H1 (cell line): Measurements from ENCODE around the gene ADAMTS17. TPM values are rescaled to one million over a fixed set of nuclear protein-coding genes. Genes with fewer than 3 reads are reported as not detected.

Experiments used
- BACH1 ChIP-seq: IDR thresholded peaks from 2 replicates; pipeline ENCODE4 v1.6.1; 2012; ENCODE audit warnings: low read length, improper control_type of control experiment
- CHD2 ChIP-seq: IDR thresholded peaks from 2 replicates; pipeline ENCODE4 v1.6.1; 2012; ENCODE audit warnings: low read length, improper control_type of control experiment
- CHD7 ChIP-seq: fragments of 300-600 bp; sonication (generic); IDR thresholded peaks from 2 replicates; pipeline ENCODE4 v1.7.1; 2012; ENCODE audit warnings: low read length, moderate library complexity, mild to moderate bottlenecking, inconsistent platforms; ENCODE audit not compliant: insufficient replicate concordance
- EP300 ChIP-seq, 2 experiments: IDR thresholded peaks; 1 replicate in 1 of 2; 2 replicates in 1 of 2; pipeline ENCODE4 v1.6.1; 2011 to 2012; ENCODE audit warnings: low read depth in 2 of 2, low read length in 2 of 2, mild to moderate bottlenecking in 2 of 2, borderline replicate concordance in 1 of 2, inconsistent platforms in 1 of 2, moderate library complexity in 1 of 2
- GTF2F1 ChIP-seq: IDR thresholded peaks from 2 replicates; pipeline ENCODE4 v1.6.1; 2012; ENCODE audit warnings: low read depth, low read length, improper control_type of control experiment, borderline replicate concordance
- HDAC6 ChIP-seq: IDR thresholded peaks from one replicate; pipeline ENCODE4 v1.7.1; 2012; ENCODE audit warnings: low read depth, mild to moderate bottlenecking, inconsistent platforms, low read length, moderate library complexity
- SP4 ChIP-seq: IDR thresholded peaks from 2 replicates; pipeline ENCODE4 v1.6.1; 2012; ENCODE audit warnings: low read length, inconsistent platforms
- TCF12 ChIP-seq: IDR thresholded peaks from 2 replicates; pipeline ENCODE4 v1.6.1; 2011; ENCODE audit warnings: low read depth, mild to moderate bottlenecking, low read length
- polyA plus RNA-seq, 7 experiments: library from polyadenylated mRNA; depleted of rRNA in 3 of 7; stranded (reverse) in 5 of 7; unstranded in 2 of 7; fragments of >200 nt in 5 of 7; fragments of 200-250 nt in 2 of 7; gene quantifications; 1 replicate in 5 of 7; 2 replicates in 1 of 7; 4 replicates in 1 of 7; pipeline versions ENCODE4 v1.2.1 to v1.2.3, GENCODE V29; 2011 to 2013; ENCODE audit warnings: missing spikeins in 2 of 7, mixed read lengths in 2 of 7
- total RNA-seq: library from RNA; stranded (reverse); fragmentation: NEBNext Ultra II Directional; extraction: Animal tissue kit (Norgen Biotek cat#: 25700); gene quantifications from 2 replicates; pipeline ENCODE4 v1.2.1, GENCODE V29; 2021

The ADAMTS17 gene
- total and polyA plus RNA-seq, 2 of the 8 experiments (the other 6 are each of a cell fraction or from before 2014, with no cell fraction given), result 0.51 to 1.7 TPM

GRCh38 chr15:100078511-100079220 lies 263.1 kb downstream of the ADAMTS17 start (continued):
- TF ChIP-seq CHD7, result no peak
- no peak for TF ChIP-seq CHD2
- no peak for TF ChIP-seq BACH1
- no peak for TF ChIP-seq HDAC6
- TF ChIP-seq TCF12, result no peak
- no peak for TF ChIP-seq GTF2F1
- no peak for TF ChIP-seq SP4
- no peak for TF ChIP-seq EP300 (IDR thresholded peaks at IDR 0.05; ENCODE audit: borderline replicate concordance in 1 of 2, low read depth in 2 of 2, low read length in 2 of 2)
